ENCODE measurements around the gene KRTAP5-10. TPM values are rescaled to one million over a fixed set of nuclear protein-coding genes. Genes with fewer than 3 reads are reported as not detected.
"Not testable (repeated sequence)": the region's sequence is repeated elsewhere in the genome, so short reads cannot be mapped to it uniquely, and the experiment has no call there.

KRTAP5-10 gene
- total and polyA plus RNA-seq, 4 donors, result 0.18 to 0.24 TPM; not detected in 2

- not testable (repeated sequence) for H3K36me3 ChIP-seq (ENCODE audit: control insufficient read depth, insufficient read depth, low read length); H3K27ac ChIP-seq (ENCODE audit: low read depth, low read length); DNase-seq (ENCODE audit: low read depth in 4 of 6, low spot score in 6 of 6); H3K9me3 ChIP-seq (ENCODE audit: control insufficient read depth, insufficient read depth, low read length); H3K4me3 ChIP-seq (ENCODE audit: low read depth, low read length); H3K4me1 ChIP-seq (ENCODE audit: control insufficient read depth, insufficient read depth, low read length)
- WGBS (ENCODE audit: insufficient coverage), result 36% methylated on average over 5 of the region's 17 CpGs
- H3K27me3 ChIP-seq (ENCODE audit: control insufficient read depth, insufficient read depth, low read length), result peaks cover 10% of the 10 kb centered on the region
These were observed 39.6 kb downstream of the KRTAP5-10 start for GRCh38 chr11:71604798-71605488.

GRCh38 chr11:71606853-71607519, 41.6 kb downstream of the KRTAP5-10 start:
- DNase-seq (ENCODE audit: low read depth in 4 of 6, low spot score in 6 of 6); H3K4me1 ChIP-seq (ENCODE audit: control insufficient read depth, insufficient read depth, low read length); H3K36me3 ChIP-seq (ENCODE audit: control insufficient read depth, insufficient read depth, low read length); H3K9me3 ChIP-seq (ENCODE audit: control insufficient read depth, insufficient read depth, low read length); H3K4me3 ChIP-seq (ENCODE audit: low read depth, low read length); H3K27ac ChIP-seq (ENCODE audit: low read depth, low read length): not testable (repeated sequence)
- peaks cover 10% of the 10 kb centered on the region for H3K27me3 ChIP-seq (ENCODE audit: control insufficient read depth, insufficient read depth, low read length)
- 7% methylated on average over 40 of the region's 48 CpGs for WGBS (ENCODE audit: insufficient coverage)

GRCh38 chr11:71607520-71608216, 42.3 kb downstream of the KRTAP5-10 start:
- H3K4me3 ChIP-seq (ENCODE audit: low read depth, low read length); H3K9me3 ChIP-seq (ENCODE audit: control insufficient read depth, insufficient read depth, low read length); H3K27ac ChIP-seq (ENCODE audit: low read depth, low read length); DNase-seq (ENCODE audit: low read depth in 4 of 6, low spot score in 6 of 6); H3K36me3 ChIP-seq (ENCODE audit: control insufficient read depth, insufficient read depth, low read length); H3K4me1 ChIP-seq (ENCODE audit: control insufficient read depth, insufficient read depth, low read length): not testable (repeated sequence)
- H3K27me3 ChIP-seq (ENCODE audit: control insufficient read depth, insufficient read depth, low read length), result peaks cover 10% of the 10 kb centered on the region
- WGBS (ENCODE audit: insufficient coverage), result under 1% methylated on average over 36 of the region's 59 CpGs

- H3K27me3 ChIP-seq (ENCODE audit: control insufficient read depth, insufficient read depth, low read length), result peaks cover 10% of the 10 kb centered on the region
- not testable (repeated sequence) for H3K4me1 ChIP-seq (ENCODE audit: control insufficient read depth, insufficient read depth, low read length); DNase-seq (ENCODE audit: low read depth in 4 of 6, low spot score in 6 of 6); H3K9me3 ChIP-seq (ENCODE audit: control insufficient read depth, insufficient read depth, low read length); H3K4me3 ChIP-seq (ENCODE audit: low read depth, low read length); H3K27ac ChIP-seq (ENCODE audit: low read depth, low read length); H3K36me3 ChIP-seq (ENCODE audit: control insufficient read depth, insufficient read depth, low read length)
- 16% methylated on average over 14 of the region's 21 CpGs for WGBS (ENCODE audit: insufficient coverage)
These were observed 42.9 kb downstream of the KRTAP5-10 start for GRCh38 chr11:71608272-71608671.

DNA sequence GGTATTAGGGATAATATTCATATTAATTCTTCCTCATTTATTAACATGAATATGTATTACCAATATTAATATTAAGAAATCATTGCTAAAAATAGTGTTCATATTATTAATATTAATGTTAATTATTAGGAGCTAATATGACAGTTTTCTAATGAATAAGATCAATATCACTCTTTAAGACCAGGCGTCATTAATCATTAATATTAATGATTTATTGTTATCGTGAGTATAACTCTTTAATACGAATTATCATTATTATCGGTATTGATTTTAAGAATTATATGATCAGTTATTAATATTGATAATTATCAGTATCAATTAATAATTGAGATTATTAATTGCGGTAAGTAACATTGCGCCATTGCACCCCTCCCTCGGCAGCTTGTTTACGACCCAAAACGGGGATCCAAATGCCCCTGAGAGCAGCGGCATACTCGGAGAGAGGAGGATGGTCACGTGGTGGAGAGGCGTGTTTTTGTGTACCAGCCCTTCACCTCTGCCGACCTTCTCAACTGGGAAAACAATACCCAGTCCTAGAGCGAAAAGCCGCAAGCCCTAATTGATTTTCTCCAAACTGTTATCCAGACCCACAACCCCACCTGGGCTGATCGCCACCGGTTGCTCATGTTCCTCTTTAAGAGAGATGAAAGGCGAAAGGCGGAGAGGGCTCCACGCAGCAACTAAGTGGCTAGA, 46.0 kb downstream of the KRTAP5-10 start:
- DNase-seq (ENCODE audit: low read depth in 4 of 6, low spot score in 6 of 6); H3K36me3 ChIP-seq (ENCODE audit: control insufficient read depth, insufficient read depth, low read length); H3K4me1 ChIP-seq (ENCODE audit: control insufficient read depth, insufficient read depth, low read length); H3K27ac ChIP-seq (ENCODE audit: low read depth, low read length); H3K4me3 ChIP-seq (ENCODE audit: low read depth, low read length); H3K9me3 ChIP-seq (ENCODE audit: control insufficient read depth, insufficient read depth, low read length): not testable (repeated sequence)
- WGBS (ENCODE audit: insufficient coverage), result 60% methylated on average over 3 of the region's 21 CpGs
- H3K27me3 ChIP-seq (ENCODE audit: control insufficient read depth, insufficient read depth, low read length), result peaks cover 10% of the 10 kb centered on the region

DNA sequence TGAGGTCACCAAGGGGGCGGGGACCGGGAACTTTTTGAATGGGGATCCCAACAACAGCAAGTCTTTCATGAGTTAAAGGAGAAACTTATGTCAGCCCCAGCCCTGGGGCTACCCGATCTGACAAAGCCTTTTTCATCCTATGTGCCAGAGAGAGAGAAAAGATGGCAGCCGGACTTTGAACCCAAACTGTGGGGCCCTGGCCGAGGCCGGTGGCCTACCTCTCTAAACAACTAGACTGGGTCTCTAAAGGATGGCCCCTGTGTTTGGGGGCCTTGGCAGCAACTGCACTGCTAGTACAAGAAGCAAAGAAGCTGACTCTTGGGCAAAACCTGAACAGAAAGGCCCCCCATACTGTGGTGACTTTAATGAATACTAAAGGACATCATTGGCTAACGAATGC, 48.6 kb downstream of the KRTAP5-10 start:
- WGBS (ENCODE audit: insufficient coverage), result no CpG with 5 or more reads among the region's 7 CpGs
- not testable (repeated sequence) for H3K27ac ChIP-seq (ENCODE audit: low read depth, low read length); H3K9me3 ChIP-seq (ENCODE audit: control insufficient read depth, insufficient read depth, low read length)

DNA sequence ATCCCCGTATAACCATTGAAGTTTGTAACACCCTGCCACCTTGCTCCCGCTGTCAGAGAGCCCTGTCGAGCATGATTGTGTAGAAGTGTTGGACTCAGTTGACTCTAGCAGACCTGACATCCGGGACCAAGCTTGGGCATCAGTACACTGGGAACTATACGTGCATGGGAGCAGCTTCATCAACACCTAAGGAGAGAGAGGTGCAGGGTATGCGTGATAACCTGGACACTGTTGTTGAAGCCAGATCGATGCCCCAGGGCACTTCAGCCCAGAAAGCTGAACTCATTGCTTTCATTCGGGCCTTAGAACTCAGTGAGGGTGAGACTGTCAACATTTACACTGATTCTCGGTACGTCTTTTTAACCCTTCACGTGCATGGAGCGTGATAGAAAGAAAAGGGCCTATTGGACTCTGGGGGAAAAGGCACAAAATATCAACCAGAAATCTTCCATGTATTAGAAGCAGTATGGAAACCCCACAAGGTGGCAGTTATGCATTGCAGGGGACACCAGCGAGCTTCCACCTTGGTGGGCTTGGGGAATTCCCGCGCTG, 49.1 kb downstream of the KRTAP5-10 start:
- H3K27ac ChIP-seq (ENCODE audit: low read depth, low read length); H3K4me1 ChIP-seq (ENCODE audit: control insufficient read depth, insufficient read depth, low read length); H3K36me3 ChIP-seq (ENCODE audit: control insufficient read depth, insufficient read depth, low read length); H3K4me3 ChIP-seq (ENCODE audit: low read depth, low read length); DNase-seq (ENCODE audit: low read depth in 4 of 6, low spot score in 6 of 6); H3K27me3 ChIP-seq (ENCODE audit: control insufficient read depth, insufficient read depth, low read length); H3K9me3 ChIP-seq (ENCODE audit: control insufficient read depth, insufficient read depth, low read length): not testable (repeated sequence)
- 71% methylated on average over 5 of the region's 15 CpGs for WGBS (ENCODE audit: insufficient coverage)

More for the DNA sequence above, 48.6 kb downstream of the KRTAP5-10 start:
- H3K4me1 ChIP-seq (ENCODE audit: control insufficient read depth, insufficient read depth, low read length); H3K27me3 ChIP-seq (ENCODE audit: control insufficient read depth, insufficient read depth, low read length); H3K4me3 ChIP-seq (ENCODE audit: low read depth, low read length); DNase-seq (ENCODE audit: low read depth in 4 of 6, low spot score in 6 of 6); H3K36me3 ChIP-seq (ENCODE audit: control insufficient read depth, insufficient read depth, low read length): not testable (repeated sequence)

DNA sequence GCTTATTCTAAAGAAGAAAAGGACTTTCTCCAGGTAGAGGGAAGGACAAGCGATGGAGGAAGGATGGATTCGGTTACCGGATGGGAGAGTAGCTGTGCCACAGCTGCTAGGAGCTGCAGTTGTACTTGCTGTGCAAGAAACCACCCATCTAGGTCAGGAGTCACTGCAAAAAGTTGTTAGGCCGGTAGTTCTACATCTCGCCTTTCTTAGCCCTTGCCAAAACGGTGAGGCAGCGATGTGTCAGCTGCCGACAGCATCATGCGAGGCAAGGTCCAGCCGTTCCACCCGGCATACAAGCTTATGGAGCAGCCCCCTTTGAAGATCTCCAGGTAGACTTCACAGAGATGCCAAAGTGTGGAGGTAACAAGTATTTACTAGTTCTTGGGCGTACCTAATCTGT, 49.6 kb downstream of the KRTAP5-10 start:
- DNase-seq (ENCODE audit: low read depth in 4 of 6, low spot score in 6 of 6); H3K4me1 ChIP-seq (ENCODE audit: control insufficient read depth, insufficient read depth, low read length); H3K9me3 ChIP-seq (ENCODE audit: control insufficient read depth, insufficient read depth, low read length); H3K27me3 ChIP-seq (ENCODE audit: control insufficient read depth, insufficient read depth, low read length); H3K4me3 ChIP-seq (ENCODE audit: low read depth, low read length); H3K36me3 ChIP-seq (ENCODE audit: control insufficient read depth, insufficient read depth, low read length); H3K27ac ChIP-seq (ENCODE audit: low read depth, low read length): not testable (repeated sequence)
- WGBS (ENCODE audit: insufficient coverage), result 87% methylated on average over 11 of the region's 12 CpGs
